B cell (primary cell): ENCODE results near the gene MAP2K5. TPM values are rescaled to one million over a fixed set of nuclear protein-coding genes. Genes with fewer than 3 reads are reported as not detected.
A peak's percentile ranks its signal among the peaks of the same experiment; 100 is the strongest.

Experiments used
- ATAC-seq: fragments of 200-7000 bp; cut with Tn5 transposase; one replicate; pipeline ENCODE4 v1.10.0; 2021; ENCODE audit warnings: low read depth, mild to moderate bottlenecking, moderate number of reproducible peaks, moderate library complexity
- CTCF ChIA-PET: fragments of 350-600 bp; sonication (Branson Sonifier 250); formaldehyde crosslinking; loops from one replicate; lab custom pipeline; 2021; ENCODE audit warnings: antibody characterized with exemption, inconsistent platforms; lab: Charles Lee
- POLR2A ChIA-PET: fragments of 350-600 bp; sonication (Branson Sonifier 250); formaldehyde crosslinking; loops from one replicate; lab custom pipeline; 2021; ENCODE audit warnings: antibody characterized with exemption; lab: Charles Lee
- DNase-seq: peaks from one replicate; pipeline ENCODE4 v3.0.0; 2013
- H2AFZ ChIP-seq: 2 replicates; pipeline ENCODE4 v1.6.1; 2012; ENCODE audit warnings: mild to moderate bottlenecking, low read depth, low read length; ENCODE audit not compliant: insufficient read depth, poor library complexity, severe bottlenecking
- H3K27ac ChIP-seq, 2 donors: 1 replicate in 1 of 2; 2 replicates in 1 of 2; pipeline ENCODE4 v1.5.1; 2012 to 2013; ENCODE audit warnings: low read length in 2 of 2, mild to moderate bottlenecking in 2 of 2, moderate library complexity in 1 of 2
- H3K27me3 ChIP-seq, 4 experiments: fragments of 200-600 bp in 1 of 4; sonication (generic) in 1 of 4; replicated peaks in 1 of 4; 1 replicate in 2 of 4; 2 replicates in 2 of 4; pipeline versions ENCODE4 v1.6.1 to v1.7.0; 2013 to 2016; ENCODE audit warnings: low read length in 3 of 4, mild to moderate bottlenecking in 2 of 4, mixed read lengths in 1 of 4, moderate library complexity in 1 of 4; ENCODE audit not compliant: insufficient read depth in 4 of 4, control insufficient read depth in 3 of 4; ENCODE audit errors: control extremely low read depth in 1 of 4
- H3K36me3 ChIP-seq, 2 experiments: replicated peaks in 1 of 2; 1 replicate in 1 of 2; 2 replicates in 1 of 2; pipeline versions ENCODE4 v1.6.1 to v1.7.1; 2013; ENCODE audit warnings: low read length in 1 of 2; ENCODE audit not compliant: insufficient read depth in 2 of 2, control insufficient read depth in 1 of 2; ENCODE audit errors: control extremely low read depth in 1 of 2, extremely low read depth in 1 of 2
- H3K4me1 ChIP-seq, 2 donors: fragments of 200-600 bp in 1 of 2; sonication (generic) in 1 of 2; 1 replicate in 1 of 2; 2 replicates in 1 of 2; pipeline versions ENCODE4 v1.5.1 to v1.6.1; 2013 to 2017; ENCODE audit warnings: low read length in 2 of 2; ENCODE audit not compliant: control insufficient read depth in 2 of 2, insufficient read depth in 2 of 2
- H3K4me2 ChIP-seq: replicated peaks from 2 replicates; pipeline ENCODE3; 2012; ENCODE audit warnings: mild to moderate bottlenecking, low read depth, low read length; ENCODE audit not compliant: poor library complexity, severe bottlenecking
- H3K4me3 ChIP-seq, 5 experiments: fragments of 200-600 bp in 1 of 5; sonication (generic) in 1 of 5; 1 replicate in 3 of 5; 2 replicates in 2 of 5; pipeline versions ENCODE4 v1.5.1 to v1.7.0; 2011 to 2016; ENCODE audit warnings: low read length in 4 of 5, mild to moderate bottlenecking in 4 of 5, low read depth in 2 of 5, control low read depth in 1 of 5, moderate library complexity in 1 of 5; ENCODE audit not compliant: insufficient read depth in 1 of 5; ENCODE audit errors: control extremely low read depth in 1 of 5, extremely low read depth in 1 of 5
- H3K79me2 ChIP-seq: fragments of 200-600 bp; sonication (generic); one replicate; pipeline ENCODE4 v1.6.0; 2016; ENCODE audit warnings: low read length; ENCODE audit not compliant: control insufficient read depth, insufficient read depth
- H3K9ac ChIP-seq: fragments of 200-600 bp; sonication (generic); 2 replicates; pipeline ENCODE4 v1.6.1; 2017; ENCODE audit warnings: mild to moderate bottlenecking, low read length, moderate library complexity
- H3K9me3 ChIP-seq, 3 donors: one replicate each; pipeline versions ENCODE4 v1.6.1 to v1.7.1; 2013; ENCODE audit warnings: low read length in 2 of 3; ENCODE audit not compliant: control insufficient read depth in 2 of 3, insufficient read depth in 1 of 3; ENCODE audit errors: control extremely low read depth in 1 of 3
- H4K20me1 ChIP-seq: 2 replicates; pipeline ENCODE4 v1.6.0; 2012; ENCODE audit warnings: mild to moderate bottlenecking, low read length; ENCODE audit not compliant: insufficient read depth, control insufficient read depth, poor library complexity, severe bottlenecking
- H3K27ac Mint-ChIP-seq: one replicate; pipeline ENCODE4 v1.8.0; 2021; ENCODE audit warnings: mixed read lengths
- H3K27me3 Mint-ChIP-seq: one replicate; pipeline ENCODE4 v1.8.0; 2021; ENCODE audit warnings: mixed read lengths
- H3K4me1 Mint-ChIP-seq: one replicate; pipeline ENCODE4 v1.8.0; 2021; ENCODE audit warnings: mixed read lengths
- H3K4me3 Mint-ChIP-seq: one replicate; pipeline ENCODE4 v1.8.0; 2021; ENCODE audit warnings: mixed read lengths
- H3K9me3 Mint-ChIP-seq: one replicate; pipeline ENCODE4 v1.8.0; 2022; ENCODE audit warnings: mixed read lengths; ENCODE audit not compliant: insufficient read depth
- EZH2 ChIP-seq: IDR thresholded peaks from 2 replicates; pipeline ENCODE4 v1.6.1; 2012; ENCODE audit warnings: borderline replicate concordance, low read depth, mild to moderate bottlenecking, moderate library complexity, low read length; ENCODE audit not compliant: insufficient read depth, poor library complexity, severe bottlenecking
- WGBS: methylation state at CpG from one replicate; pipeline ENCODE4 v1.1.5; 2013; ENCODE audit warnings: missing lambda C conversion rate; ENCODE audit not compliant: insufficient coverage; 5-methylcytosine and 5-hydroxymethylcytosine counted together
- intact Hi-C: fragments of 100-400 bp; cut with micrococcal nuclease; formaldehyde crosslinking; loops from one replicate; pipeline ENCODE4 v1.10.0; 2022
- polyA plus RNA-seq: library from polyadenylated mRNA; depleted of rRNA; stranded (reverse); fragments of >200 nt; gene quantifications from 2 replicates; pipeline ENCODE4 v1.2.3, GENCODE V29; 2012
- total RNA-seq, 2 donors: library from RNA; stranded (reverse); fragments of 120-200 nt in 1 of 2; gene quantifications; 1 replicate in 1 of 2; 2 replicates in 1 of 2; pipeline versions ENCODE4 v1.2.3 to v1.2.4, GENCODE V29; 2013 to 2022
- TF ChIP-seq, protein P1 (sequence below): fragments of 200-600 bp; IDR thresholded peaks from one replicate; pipeline ENCODE4 v1.8.0; 2022; ENCODE audit warnings: antibody characterized with exemption, mild to moderate bottlenecking

Gene MAP2K5
- total and polyA plus RNA-seq, 2 donors (not counting 1 experiment from before 2014, with no cell fraction given): 11.1 to 40.0 TPM

DNA sequence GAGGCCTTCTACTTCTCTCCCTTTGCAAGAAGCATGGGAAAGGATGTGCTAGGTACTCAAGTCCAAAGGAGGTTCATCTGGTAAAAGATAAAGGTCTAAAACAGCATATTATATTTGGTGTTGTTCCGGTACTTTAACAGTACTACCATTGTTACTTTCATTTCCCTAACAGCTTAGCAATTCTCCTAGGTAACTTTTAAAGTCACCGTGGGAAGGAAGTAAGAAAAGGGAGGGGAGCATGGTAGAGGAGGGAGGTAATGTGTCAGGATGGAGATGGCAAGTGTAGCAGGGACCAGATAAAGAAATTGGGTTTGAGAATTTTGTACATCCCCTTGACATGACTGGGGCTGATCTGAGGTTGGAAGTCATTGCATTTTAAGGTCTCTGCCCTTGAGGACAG, 193.4 kb downstream of the MAP2K5 start:
- ChIA-PET POLR2A (no interaction called here), CTCF (no interaction called here)
- no CpG with 5 or more reads among the region's 2 CpGs for WGBS
- H3K4me1 Mint-ChIP-seq: peaks cover 12% of the 10 kb centered on the region
- H3K4me3 ChIP-seq: no peak overlapping the region
- no peak overlapping the region for H3K27ac ChIP-seq
- H3K4me1 ChIP-seq: peaks cover 10% of the 10 kb centered on the region in 2 donors
- intact Hi-C loops: no loop called here
- no peak overlapping the region for H3K4me3 Mint-ChIP-seq
- ATAC-seq (no peak), DNase-seq (no peak)
- H2AFZ ChIP-seq: no peak overlapping the region
- no peak overlapping the region for H3K27ac Mint-ChIP-seq
- no peaks in the 10 kb centered on the region for H3K9me3 ChIP-seq
- H3K79me2 ChIP-seq: no peaks in the 10 kb centered on the region
- H3K27me3 Mint-ChIP-seq: no peaks in the 10 kb centered on the region
- no peak overlapping the region for H3K9ac ChIP-seq
- no peaks in the 10 kb centered on the region for H3K36me3 ChIP-seq
- TF ChIP-seq, protein P1, sequence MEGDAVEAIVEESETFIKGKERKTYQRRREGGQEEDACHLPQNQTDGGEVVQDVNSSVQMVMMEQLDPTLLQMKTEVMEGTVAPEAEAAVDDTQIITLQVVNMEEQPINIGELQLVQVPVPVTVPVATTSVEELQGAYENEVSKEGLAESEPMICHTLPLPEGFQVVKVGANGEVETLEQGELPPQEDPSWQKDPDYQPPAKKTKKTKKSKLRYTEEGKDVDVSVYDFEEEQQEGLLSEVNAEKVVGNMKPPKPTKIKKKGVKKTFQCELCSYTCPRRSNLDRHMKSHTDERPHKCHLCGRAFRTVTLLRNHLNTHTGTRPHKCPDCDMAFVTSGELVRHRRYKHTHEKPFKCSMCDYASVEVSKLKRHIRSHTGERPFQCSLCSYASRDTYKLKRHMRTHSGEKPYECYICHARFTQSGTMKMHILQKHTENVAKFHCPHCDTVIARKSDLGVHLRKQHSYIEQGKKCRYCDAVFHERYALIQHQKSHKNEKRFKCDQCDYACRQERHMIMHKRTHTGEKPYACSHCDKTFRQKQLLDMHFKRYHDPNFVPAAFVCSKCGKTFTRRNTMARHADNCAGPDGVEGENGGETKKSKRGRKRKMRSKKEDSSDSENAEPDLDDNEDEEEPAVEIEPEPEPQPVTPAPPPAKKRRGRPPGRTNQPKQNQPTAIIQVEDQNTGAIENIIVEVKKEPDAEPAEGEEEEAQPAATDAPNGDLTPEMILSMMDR: no peak
- no peak for TF ChIP-seq EZH2
- H3K9me3 Mint-ChIP-seq: no peaks in the 10 kb centered on the region
- no peaks in the 10 kb centered on the region for H3K27me3 ChIP-seq
- H3K4me2 ChIP-seq: peak overlapping the region; percentile 7
- H4K20me1 ChIP-seq: no peaks in the 10 kb centered on the region

DNA sequence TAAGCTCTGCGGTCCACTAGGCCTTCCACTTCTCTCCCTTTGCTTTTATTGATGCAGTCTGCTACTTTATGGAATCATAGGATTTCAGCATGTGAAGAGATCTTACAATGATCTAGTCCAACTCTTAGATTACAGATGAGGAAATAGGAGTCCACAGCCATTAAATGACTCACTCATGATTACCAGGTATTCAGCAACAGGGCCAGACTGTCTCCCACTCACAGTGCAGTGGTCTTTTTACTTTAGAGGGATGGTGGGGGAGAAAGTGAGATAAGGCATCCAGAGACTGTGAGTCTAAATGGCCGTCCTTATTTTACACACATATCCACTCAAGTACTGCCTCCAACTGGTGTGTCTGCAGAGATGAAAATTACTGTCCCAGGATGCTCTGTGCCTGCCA, 194.3 kb downstream of the MAP2K5 start:
- intact Hi-C loops: no loop called here
- POLR2A ChIA-PET: no interaction called here

More for the DNA sequence above, 194.3 kb downstream of the MAP2K5 start:
- no peak overlapping the region for H3K9ac ChIP-seq
- ATAC-seq: no peak
- no peaks in the 10 kb centered on the region for H3K27me3 Mint-ChIP-seq
- H2AFZ ChIP-seq: no peak overlapping the region
- no peak overlapping the region for H3K27ac ChIP-seq
- no peak for TF ChIP-seq EZH2
- TF ChIP-seq, protein P1: no peak
- H3K4me3 Mint-ChIP-seq: no peak overlapping the region
- no peaks in the 10 kb centered on the region for H3K9me3 Mint-ChIP-seq
- H3K27me3 ChIP-seq: no peaks in the 10 kb centered on the region
- H3K4me1 ChIP-seq: peaks cover 10% of the 10 kb centered on the region in 2 donors
- H4K20me1 ChIP-seq: no peaks in the 10 kb centered on the region
- CTCF ChIA-PET: no interaction called here
- H3K4me1 Mint-ChIP-seq: peaks cover 12% of the 10 kb centered on the region
- WGBS: no CpG with 5 or more reads among the region's 2 CpGs
- H3K4me3 ChIP-seq: no peak overlapping the region
- no peaks in the 10 kb centered on the region for H3K9me3 ChIP-seq
- H3K79me2 ChIP-seq: no peaks in the 10 kb centered on the region
- no peak overlapping the region for H3K27ac Mint-ChIP-seq
- H3K4me2 ChIP-seq: no peak overlapping the region
- DNase-seq: no peak
- H3K36me3 ChIP-seq: no peaks in the 10 kb centered on the region
